Measurements from ENCODE around the gene CAMTA1.
"Not testable (repeated sequence)": the region's sequence is repeated elsewhere in the genome, so short reads cannot be mapped to it uniquely, and the experiment has no call there.

The CAMTA1 gene

GRCh38 chr1:7589080-7589735, 804.0 kb downstream of the CAMTA1 start:
- DNase-seq, result no peak

GRCh38 chr1:7589774-7590425, 804.6 kb downstream of the CAMTA1 start:
- DNase-seq, result no peak

- DNase-seq, result no peak
Observed at GRCh38 chr1:7590426-7590790, 805.2 kb downstream of the CAMTA1 start.

- no peak for DNase-seq
Observed at GRCh38 chr1:7591565-7591964, 806.3 kb downstream of the CAMTA1 start.

- DNase-seq, result no peak
Observed at GRCh38 chr1:7592120-7592798, 807.0 kb downstream of the CAMTA1 start.

GRCh38 chr1:7594002-7594713, 808.9 kb downstream of the CAMTA1 start:
- DNase-seq, result no peak

GRCh38 chr1:7594714-7595295, 809.6 kb downstream of the CAMTA1 start:
- no peak for DNase-seq

GRCh38 chr1:7595336-7595735, 810.1 kb downstream of the CAMTA1 start:
- DNase-seq, result no peak

- DNase-seq, result no peak
Observed at GRCh38 chr1:7596126-7596965, 811.1 kb downstream of the CAMTA1 start.

- not testable (repeated sequence) for DNase-seq
Observed at GRCh38 chr1:7598058-7598457, 812.8 kb downstream of the CAMTA1 start.

GRCh38 chr1:7604906-7605305, 819.7 kb downstream of the CAMTA1 start:
- DNase-seq, result not testable (repeated sequence)

- DNase-seq, result no peak
Observed at GRCh38 chr1:7606096-7606495, 820.8 kb downstream of the CAMTA1 start.

GRCh38 chr1:7607097-7607496, 821.8 kb downstream of the CAMTA1 start:
- DNase-seq, result no peak

GRCh38 chr1:7608628-7609305, 823.5 kb downstream of the CAMTA1 start:
- no peak for DNase-seq

GRCh38 chr1:7609311-7609994, 824.2 kb downstream of the CAMTA1 start:
- DNase-seq, result no peak

- DNase-seq, result no peak
Observed at GRCh38 chr1:7610106-7610731, 825.0 kb downstream of the CAMTA1 start.

- DNase-seq, result no peak
Observed at GRCh38 chr1:7610936-7611335, 825.7 kb downstream of the CAMTA1 start.

GRCh38 chr1:7611421-7612010, 826.3 kb downstream of the CAMTA1 start:
- no peak for DNase-seq

- DNase-seq, result no peak
Observed at GRCh38 chr1:7613106-7613850, 828.0 kb downstream of the CAMTA1 start.
